Measurements from ENCODE around the gene WASF2.

Gene WASF2

DNA sequence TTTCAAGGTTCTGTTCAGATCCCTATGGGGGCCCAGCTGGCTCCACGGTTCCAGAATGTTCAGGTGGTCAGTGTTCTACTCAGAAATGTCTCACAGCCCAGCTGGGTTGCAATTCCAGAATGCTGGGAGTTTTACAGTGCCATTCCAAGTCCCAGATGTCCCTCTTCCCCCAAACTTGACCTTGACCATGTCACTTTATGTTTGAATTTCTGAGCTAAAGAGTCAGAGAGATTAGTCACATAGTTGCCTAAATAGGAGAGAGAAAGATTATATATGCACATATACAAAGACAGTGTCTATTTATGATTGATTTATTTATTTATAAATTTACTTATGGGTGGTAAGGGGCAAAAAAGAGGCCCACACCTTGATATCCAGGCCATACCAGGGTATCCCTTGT is 95.0 kb downstream of the WASF2 start:
- no peak overlapping the region for H2BK5ac ChIP-seq (ENCODE audit: low read length)
- no peak overlapping the region for H4K8ac ChIP-seq (ENCODE audit: low read depth, low read length)
- no peak overlapping the region for H2BK15ac ChIP-seq (ENCODE audit: low read length)
- H3K18ac ChIP-seq (ENCODE audit: low read length): no peak overlapping the region
- no peak overlapping the region for H2AK5ac ChIP-seq (ENCODE audit: low read depth, low read length)
- no peaks in the 10 kb centered on the region for H3K36me3 ChIP-seq (replicated peaks in 1 of 2; ENCODE audit: control insufficient read depth in 2 of 2, insufficient read depth in 2 of 2, low read length in 2 of 2)
- peaks cover 23 to 31% of the 10 kb centered on the region in 2 donors for H3K4me1 ChIP-seq (ENCODE audit: control insufficient read depth in 2 of 2, insufficient read depth in 1 of 2, low read depth in 1 of 2, low read length in 2 of 2)
- DNase-seq (ENCODE audit: low spot score): no peak
- no CpG with 5 or more reads among the region's 1 CpG for WGBS, 2 donors (ENCODE audit: extremely low coverage in 2 of 2, insufficient read length in 2 of 2, insufficient replicate concordance in 1 of 2)
- no peak overlapping the region for H3K4ac ChIP-seq (ENCODE audit: low read length)
- H3K9me3 ChIP-seq (replicated peaks in 1 of 2; ENCODE audit: control insufficient read depth in 2 of 2, insufficient read depth in 1 of 2, low read depth in 1 of 2, low read length in 2 of 2): no peaks in the 10 kb centered on the region
- H2BK120ac ChIP-seq (ENCODE audit: low read depth, low read length): no peak overlapping the region
- no peak overlapping the region for H2BK12ac ChIP-seq (ENCODE audit: low read length)
- no peak overlapping the region for H2AFZ ChIP-seq (ENCODE audit: low read length)
- H3K9ac ChIP-seq (ENCODE audit: low read depth, low read length, poor library complexity): no peak overlapping the region
- H3K23ac ChIP-seq (ENCODE audit: low read depth, low read length, poor library complexity): no peak overlapping the region
- H3K4me2 ChIP-seq (ENCODE audit: insufficient read depth, low read length, poor library complexity, severe bottlenecking): no peak overlapping the region
- H3K27me3 ChIP-seq (ENCODE audit: control insufficient read depth in 3 of 3, insufficient read depth in 3 of 3, low read depth in 1 of 3, low read length in 3 of 3): peaks cover 0 to 18% (median 5%) of the 10 kb centered on the region in 3 experiments
- no peak overlapping the region for H3K14ac ChIP-seq (ENCODE audit: low read length)
- H3K27ac ChIP-seq (replicated peaks; ENCODE audit: low read length): no peak overlapping the region
- no peak overlapping the region for H4K91ac ChIP-seq (ENCODE audit: low read depth, low read length, poor library complexity)
- H3K79me1 ChIP-seq (ENCODE audit: low read depth, low read length): peaks cover 5% of the 10 kb centered on the region
- no peak overlapping the region for H3K4me3 ChIP-seq (ENCODE audit: low read length in 2 of 2)

DNA sequence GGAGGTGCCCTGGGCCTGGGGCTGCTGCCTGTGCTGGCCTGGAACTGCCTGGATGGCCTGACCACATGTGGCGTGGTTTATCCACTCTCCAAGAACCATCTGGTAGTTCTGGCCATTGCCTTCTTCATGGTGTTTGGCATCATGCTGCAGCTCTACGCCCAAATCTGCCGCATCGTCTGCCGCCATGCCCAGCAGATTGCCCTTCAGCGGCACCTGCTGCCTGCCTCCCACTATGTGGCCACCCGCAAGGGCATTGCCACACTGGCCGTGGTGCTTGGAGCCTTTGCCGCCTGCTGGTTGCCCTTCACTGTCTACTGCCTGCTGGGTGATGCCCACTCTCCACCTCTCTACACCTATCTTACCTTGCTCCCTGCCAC is 95.7 kb downstream of the WASF2 start:
- H2AK5ac ChIP-seq (ENCODE audit: low read depth, low read length): peak overlapping the region; percentile 85

DNA sequence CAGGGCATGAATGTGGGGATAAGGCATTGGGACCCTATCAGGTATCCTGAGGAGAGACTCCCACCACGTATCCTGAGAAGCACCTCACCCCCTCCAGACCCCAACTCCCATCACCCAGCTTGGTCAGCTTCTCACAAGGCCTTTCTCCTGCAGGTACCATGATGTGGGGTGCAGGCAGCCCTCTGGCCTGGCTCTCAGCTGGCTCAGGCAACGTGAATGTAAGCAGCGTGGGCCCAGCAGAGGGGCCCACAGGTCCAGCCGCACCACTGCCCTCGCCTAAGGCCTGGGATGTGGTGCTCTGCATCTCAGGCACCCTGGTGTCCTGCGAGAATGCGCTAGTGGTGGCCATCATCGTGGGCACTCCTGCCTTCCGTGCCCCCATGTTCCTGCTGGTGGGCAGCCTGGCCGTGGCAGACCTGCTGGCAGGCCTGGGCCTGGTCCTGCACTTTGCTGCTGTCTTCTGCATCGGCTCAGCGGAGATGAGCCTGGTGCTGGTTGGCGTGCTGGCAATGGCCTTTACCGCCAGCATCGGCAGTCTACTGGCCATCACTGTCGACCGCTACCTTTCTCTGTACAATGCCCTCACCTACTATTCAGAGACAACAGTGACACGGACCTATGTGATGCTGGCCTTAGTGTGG is 96.2 kb downstream of the WASF2 start:
- peak overlapping the region; percentile 19 for H2BK5ac ChIP-seq (ENCODE audit: low read length)
- H3K4me3 ChIP-seq (ENCODE audit: low read length in 2 of 2): peak overlapping the region in 1 of 2 donors; percentile 60
- no peaks in the 10 kb centered on the region for H3K9me3 ChIP-seq (replicated peaks in 1 of 2; ENCODE audit: control insufficient read depth in 2 of 2, insufficient read depth in 1 of 2, low read depth in 1 of 2, low read length in 2 of 2)
- H2AK5ac ChIP-seq (ENCODE audit: low read depth, low read length): peak overlapping the region; percentile 85
- peaks cover 16 to 21% of the 10 kb centered on the region in 2 donors for H3K4me1 ChIP-seq (ENCODE audit: control insufficient read depth in 2 of 2, insufficient read depth in 1 of 2, low read depth in 1 of 2, low read length in 2 of 2)
- H3K4me2 ChIP-seq (ENCODE audit: insufficient read depth, low read length, poor library complexity, severe bottlenecking): no peak overlapping the region
- H2BK120ac ChIP-seq (ENCODE audit: low read depth, low read length): no peak overlapping the region
- peak overlapping the region; percentile 51 for H2BK15ac ChIP-seq (ENCODE audit: low read length)
- H4K91ac ChIP-seq (ENCODE audit: low read depth, low read length, poor library complexity): no peak overlapping the region
- H3K4ac ChIP-seq (ENCODE audit: low read length): peak overlapping the region; percentile 17
- H2BK12ac ChIP-seq (ENCODE audit: low read length): peak overlapping the region; percentile 79
- WGBS, 2 donors (ENCODE audit: extremely low coverage in 2 of 2, insufficient read length in 2 of 2, insufficient replicate concordance in 1 of 2): no CpG with 5 or more reads among the region's 18 CpGs
- no peak overlapping the region for H4K8ac ChIP-seq (ENCODE audit: low read depth, low read length)
- peak overlapping the region; percentile 57 for H3K9ac ChIP-seq (ENCODE audit: low read depth, low read length, poor library complexity)
- H3K79me1 ChIP-seq (ENCODE audit: low read depth, low read length): peaks cover 5% of the 10 kb centered on the region
- H3K27ac ChIP-seq (replicated peaks; ENCODE audit: low read length): no peak overlapping the region
- H3K18ac ChIP-seq (ENCODE audit: low read length): no peak overlapping the region
- H2AFZ ChIP-seq (ENCODE audit: low read length): no peak overlapping the region
- peak overlapping the region; percentile 59 for H3K23ac ChIP-seq (ENCODE audit: low read depth, low read length, poor library complexity)
- no peak overlapping the region for H3K14ac ChIP-seq (ENCODE audit: low read length)
- H3K27me3 ChIP-seq (ENCODE audit: control insufficient read depth in 3 of 3, insufficient read depth in 3 of 3, low read depth in 1 of 3, low read length in 3 of 3): peaks cover 0 to 24% (median 5%) of the 10 kb centered on the region in 3 experiments
- no peaks in the 10 kb centered on the region for H3K36me3 ChIP-seq (replicated peaks in 1 of 2; ENCODE audit: control insufficient read depth in 2 of 2, insufficient read depth in 2 of 2, low read length in 2 of 2)
- DNase-seq (ENCODE audit: low spot score): no peak

More for the DNA sequence above, 95.7 kb downstream of the WASF2 start:
- no peak overlapping the region for H3K4ac ChIP-seq (ENCODE audit: low read length)
- no peak overlapping the region for H3K27ac ChIP-seq (replicated peaks; ENCODE audit: low read length)
- H3K9me3 ChIP-seq (replicated peaks in 1 of 2; ENCODE audit: control insufficient read depth in 2 of 2, insufficient read depth in 1 of 2, low read depth in 1 of 2, low read length in 2 of 2): no peaks in the 10 kb centered on the region
- H3K14ac ChIP-seq (ENCODE audit: low read length): no peak overlapping the region
- peaks cover 0 to 24% (median 5%) of the 10 kb centered on the region in 3 experiments for H3K27me3 ChIP-seq (ENCODE audit: control insufficient read depth in 3 of 3, insufficient read depth in 3 of 3, low read depth in 1 of 3, low read length in 3 of 3)
- H4K91ac ChIP-seq (ENCODE audit: low read depth, low read length, poor library complexity): no peak overlapping the region
- H3K36me3 ChIP-seq (replicated peaks in 1 of 2; ENCODE audit: control insufficient read depth in 2 of 2, insufficient read depth in 2 of 2, low read length in 2 of 2): no peaks in the 10 kb centered on the region
- no peak overlapping the region for H3K4me2 ChIP-seq (ENCODE audit: insufficient read depth, low read length, poor library complexity, severe bottlenecking)
- no peak overlapping the region for H3K18ac ChIP-seq (ENCODE audit: low read length)
- no peak for DNase-seq (ENCODE audit: low spot score)
- no peak overlapping the region for H2BK15ac ChIP-seq (ENCODE audit: low read length)
- H3K23ac ChIP-seq (ENCODE audit: low read depth, low read length, poor library complexity): peak overlapping the region; percentile 27
- H3K4me1 ChIP-seq (ENCODE audit: control insufficient read depth in 2 of 2, insufficient read depth in 1 of 2, low read depth in 1 of 2, low read length in 2 of 2): peaks cover 21 to 26% of the 10 kb centered on the region in 2 donors
- peaks cover 5% of the 10 kb centered on the region for H3K79me1 ChIP-seq (ENCODE audit: low read depth, low read length)
- peak overlapping the region; percentile 57 for H3K9ac ChIP-seq (ENCODE audit: low read depth, low read length, poor library complexity)
- no CpG with 5 or more reads among the region's 9 CpGs for WGBS, 2 donors (ENCODE audit: extremely low coverage in 2 of 2, insufficient read length in 2 of 2, insufficient replicate concordance in 1 of 2)
- H3K4me3 ChIP-seq (ENCODE audit: low read length in 2 of 2): no peak overlapping the region
- H2BK5ac ChIP-seq (ENCODE audit: low read length): no peak overlapping the region
- no peak overlapping the region for H2AFZ ChIP-seq (ENCODE audit: low read length)
- no peak overlapping the region for H4K8ac ChIP-seq (ENCODE audit: low read depth, low read length)
- peak overlapping the region; percentile 79 for H2BK12ac ChIP-seq (ENCODE audit: low read length)
- H2BK120ac ChIP-seq (ENCODE audit: low read depth, low read length): no peak overlapping the region

DNA sequence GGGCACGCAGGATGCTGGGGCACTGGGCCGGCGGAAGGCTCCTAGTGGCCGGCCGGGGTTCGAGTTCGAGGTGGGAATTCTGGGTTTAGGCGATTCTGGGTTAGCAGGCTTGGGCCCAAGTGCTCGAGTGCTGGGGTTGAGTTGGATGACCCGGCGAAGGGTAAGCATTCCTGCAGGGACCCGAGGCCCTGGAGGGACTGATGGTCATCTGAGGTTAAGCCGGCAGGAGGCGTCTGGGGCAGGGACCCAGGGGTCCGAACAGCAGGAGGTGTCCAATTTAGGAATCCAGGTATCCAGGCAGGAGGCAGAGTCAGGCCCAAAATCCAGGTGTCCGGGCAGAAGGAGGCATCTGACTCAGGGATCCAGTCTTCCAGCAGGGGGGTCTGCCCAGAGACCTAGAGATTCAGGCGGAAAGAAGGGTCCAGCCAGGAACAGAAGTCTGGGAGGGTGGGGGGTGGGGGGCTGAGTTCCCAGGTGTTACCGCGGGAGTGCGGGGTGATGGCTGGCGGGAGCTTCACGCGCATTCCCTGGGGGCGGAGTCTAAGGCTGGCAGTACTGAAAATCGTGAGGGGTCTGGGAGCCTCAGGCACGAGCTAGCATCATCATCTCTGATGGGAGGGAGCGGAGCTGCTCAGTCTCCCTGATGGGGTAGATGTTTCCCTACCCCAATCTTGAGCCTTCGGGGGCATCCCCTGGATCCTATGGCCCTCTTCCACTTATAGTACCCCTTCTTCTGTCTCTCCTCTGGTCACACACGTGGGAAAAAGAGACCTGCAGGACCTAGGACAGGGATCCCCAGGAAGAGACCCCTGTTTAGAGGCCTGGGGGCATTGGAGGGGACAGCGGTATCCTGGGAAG is 97.0 kb downstream of the WASF2 start:
- no peak for DNase-seq (ENCODE audit: low spot score)

More for the DNA sequence above, 97.0 kb downstream of the WASF2 start:
- Histone ChIP-seq H3K9ac (ENCODE audit: low read depth, low read length, poor library complexity) (peak overlapping the region; percentile 88), H2BK5ac (ENCODE audit: low read length) (peak overlapping the region; percentile 75), H2BK15ac (ENCODE audit: low read length) (peak overlapping the region; percentile 54), H2AK5ac (ENCODE audit: low read depth, low read length) (peak overlapping the region; percentile 85), H4K91ac (ENCODE audit: low read depth, low read length, poor library complexity) (no peak overlapping the region), H3K4me1 (ENCODE audit: control insufficient read depth in 2 of 2, insufficient read depth in 1 of 2, low read depth in 1 of 2, low read length in 2 of 2) (peaks cover 12 to 16% of the 10 kb centered on the region in 2 donors), H3K9me3 (replicated peaks in 1 of 2; ENCODE audit: control insufficient read depth in 2 of 2, insufficient read depth in 1 of 2, low read depth in 1 of 2, low read length in 2 of 2) (no peaks in the 10 kb centered on the region), H3K14ac (ENCODE audit: low read length) (no peak overlapping the region), H3K4me3 (ENCODE audit: low read length in 2 of 2) (peak overlapping the region; percentile 60 to 90), H3K4ac (ENCODE audit: low read length) (peak overlapping the region; percentile 17), H2BK12ac (ENCODE audit: low read length) (peak overlapping the region; percentile 16), H3K36me3 (replicated peaks in 1 of 2; ENCODE audit: control insufficient read depth in 2 of 2, insufficient read depth in 2 of 2, low read length in 2 of 2) (no peaks in the 10 kb centered on the region), H3K79me1 (ENCODE audit: low read depth, low read length) (peaks cover 5% of the 10 kb centered on the region), H3K27ac (replicated peaks; ENCODE audit: low read length) (no peak overlapping the region), H2BK120ac (ENCODE audit: low read depth, low read length) (no peak overlapping the region), H3K4me2 (ENCODE audit: insufficient read depth, low read length, poor library complexity, severe bottlenecking) (peak overlapping the region; percentile 85), H3K18ac (ENCODE audit: low read length) (peak overlapping the region; percentile 98), H3K23ac (ENCODE audit: low read depth, low read length, poor library complexity) (peak overlapping the region; percentile 59), H3K27me3 (ENCODE audit: control insufficient read depth in 3 of 3, insufficient read depth in 3 of 3, low read depth in 1 of 3, low read length in 3 of 3) (peaks cover 0 to 24% (median 5%) of the 10 kb centered on the region in 3 experiments), H2AFZ (ENCODE audit: low read length) (peak overlapping the region; percentile 94), H4K8ac (ENCODE audit: low read depth, low read length) (no peak overlapping the region)
- no CpG with 5 or more reads among the region's 30 CpGs for WGBS, 2 donors (ENCODE audit: extremely low coverage in 2 of 2, insufficient read length in 2 of 2, insufficient replicate concordance in 1 of 2)

Measured in neuronal stem cell (in vitro differentiated cells).